ENCODE measurements around the gene INO80B.
"Not testable (repeated sequence)": the region's sequence is repeated elsewhere in the genome, so short reads cannot be mapped to it uniquely, and the experiment has no call there.

Gene INO80B

GRCh38 chr2:74440378-74441169 lies 14.3 kb upstream of the INO80B start:
- Histone ChIP-seq H3K27ac (ENCODE audit: low read depth, low read length) (peak overlapping the region; percentile 81), H3K4me1 (ENCODE audit: control insufficient read depth, insufficient read depth, low read length) (peaks cover 37% of the 10 kb centered on the region), H3K36me3 (ENCODE audit: control insufficient read depth, insufficient read depth, low read length) (peaks cover 5% of the 10 kb centered on the region; the same call in 1 of the 2 replicates), H3K4me3 (ENCODE audit: low read depth, low read length) (peak overlapping the region; percentile 77), H3K9ac (ENCODE audit: low read length) (peak overlapping the region; percentile 82), H3K27me3 (ENCODE audit: control insufficient read depth, insufficient read depth, low read length) (0 out of 2 replicates have a peak, but pooled peaks cover 5% of the 10 kb centered on the region), H3K9me3 (ENCODE audit: control insufficient read depth, insufficient read depth, low read depth, low read length) (no peaks in the 10 kb centered on the region)

GRCh38 chr2:74441170-74441689 lies 13.7 kb upstream of the INO80B start:
- Histone ChIP-seq H3K27me3 (ENCODE audit: control insufficient read depth, insufficient read depth, low read length) (0 out of 2 replicates have a peak, but pooled peaks cover 5% of the 10 kb centered on the region), H3K4me3 (ENCODE audit: low read depth, low read length) (peak overlapping the region; percentile 77)

GRCh38 chr2:74441690-74442482 lies 13.0 kb upstream of the INO80B start, which contains the start of gene RTKN:
TSS of gene RTKN (minus strand) at chr2:74441937. CDS start at chr2:74441816, 121 bp downstream.
- 0 out of 2 replicates have a peak, but pooled peaks cover 3% of the 10 kb centered on the region for H3K36me3 ChIP-seq (ENCODE audit: control insufficient read depth, insufficient read depth, low read length)
- 0 out of 2 replicates have a peak, but pooled peaks cover 5% of the 10 kb centered on the region for H3K27me3 ChIP-seq (ENCODE audit: control insufficient read depth, insufficient read depth, low read length)
- no peaks in the 10 kb centered on the region for H3K9me3 ChIP-seq (ENCODE audit: control insufficient read depth, insufficient read depth, low read depth, low read length)
- peak within 1 kb of the TSS; percentile 82 for H3K9ac ChIP-seq (ENCODE audit: low read length)
- H3K27ac ChIP-seq (ENCODE audit: low read depth, low read length), result peak within 1 kb of the TSS; percentile 81; the same call in 1 of the 2 replicates
- peak within 1 kb of the TSS; percentile 77 for H3K4me3 ChIP-seq (ENCODE audit: low read depth, low read length)
- H3K4me1 ChIP-seq (ENCODE audit: control insufficient read depth, insufficient read depth, low read length), result peaks cover 30% of the 10 kb centered on the region

More at GRCh38 chr2:74441170-74441689, 13.7 kb upstream of the INO80B start:
- Histone ChIP-seq H3K9ac (ENCODE audit: low read length) (peak overlapping the region; percentile 82), H3K27ac (ENCODE audit: low read depth, low read length) (peak overlapping the region; percentile 81; the same call in 1 of the 2 replicates), H3K4me1 (ENCODE audit: control insufficient read depth, insufficient read depth, low read length) (peaks cover 37% of the 10 kb centered on the region), H3K9me3 (ENCODE audit: control insufficient read depth, insufficient read depth, low read depth, low read length) (no peaks in the 10 kb centered on the region), H3K36me3 (ENCODE audit: control insufficient read depth, insufficient read depth, low read length) (0 out of 2 replicates have a peak, but pooled peaks cover 3% of the 10 kb centered on the region)

GRCh38 chr2:74442483-74443297 lies 12.2 kb upstream of the INO80B start:
- H3K36me3 ChIP-seq (ENCODE audit: control insufficient read depth, insufficient read depth, low read length); H3K27me3 ChIP-seq (ENCODE audit: control insufficient read depth, insufficient read depth, low read length); H3K9me3 ChIP-seq (ENCODE audit: control insufficient read depth, insufficient read depth, low read depth, low read length); H3K27ac ChIP-seq (ENCODE audit: low read depth, low read length): not testable (repeated sequence)
- H3K4me1 ChIP-seq (ENCODE audit: control insufficient read depth, insufficient read depth, low read length), result peaks cover 22% of the 10 kb centered on the region
- peak overlapping the region; percentile 77 for H3K4me3 ChIP-seq (ENCODE audit: low read depth, low read length)
- H3K9ac ChIP-seq (ENCODE audit: low read length), result peak overlapping the region; percentile 82

GRCh38 chr2:74444498-74445318 lies 10.2 kb upstream of the INO80B start:
- Histone ChIP-seq H3K27ac (ENCODE audit: low read depth, low read length) (no peak overlapping the region), H3K27me3 (ENCODE audit: control insufficient read depth, insufficient read depth, low read length) (0 out of 2 replicates have a peak, but pooled peaks cover 5% of the 10 kb centered on the region), H3K9ac (ENCODE audit: low read length) (no peak overlapping the region), H3K4me3 (ENCODE audit: low read depth, low read length) (no peak overlapping the region), H3K9me3 (ENCODE audit: control insufficient read depth, insufficient read depth, low read depth, low read length) (no peaks in the 10 kb centered on the region), H3K4me1 (ENCODE audit: control insufficient read depth, insufficient read depth, low read length) (peaks cover 2% of the 10 kb centered on the region; the same call in 1 of the 2 replicates), H3K36me3 (ENCODE audit: control insufficient read depth, insufficient read depth, low read length) (no peaks in the 10 kb centered on the region)

- Histone ChIP-seq H3K9ac (ENCODE audit: low read length) (no peak overlapping the region), H3K27ac (ENCODE audit: low read depth, low read length) (no peak overlapping the region), H3K36me3 (ENCODE audit: control insufficient read depth, insufficient read depth, low read length) (no peaks in the 10 kb centered on the region), H3K4me1 (ENCODE audit: control insufficient read depth, insufficient read depth, low read length) (peaks cover under 1% of the 10 kb centered on the region; the same call in 1 of the 2 replicates), H3K4me3 (ENCODE audit: low read depth, low read length) (no peak overlapping the region), H3K9me3 (ENCODE audit: control insufficient read depth, insufficient read depth, low read depth, low read length) (no peaks in the 10 kb centered on the region), H3K27me3 (ENCODE audit: control insufficient read depth, insufficient read depth, low read length) (0 out of 2 replicates have a peak, but pooled peaks cover 5% of the 10 kb centered on the region)
These were observed 7.5 kb upstream of the INO80B start for GRCh38 chr2:74447230-74447999.

- H3K4me1 ChIP-seq (ENCODE audit: control insufficient read depth, insufficient read depth, low read length), result peaks cover 5% of the 10 kb centered on the region; the same call in 1 of the 2 replicates
- H3K27ac ChIP-seq (ENCODE audit: low read depth, low read length), result no peak overlapping the region
- 0 out of 2 replicates have a peak, but pooled peaks cover 5% of the 10 kb centered on the region for H3K27me3 ChIP-seq (ENCODE audit: control insufficient read depth, insufficient read depth, low read length)
- no peaks in the 10 kb centered on the region for H3K36me3 ChIP-seq (ENCODE audit: control insufficient read depth, insufficient read depth, low read length)
- no peak overlapping the region for H3K9ac ChIP-seq (ENCODE audit: low read length)
- H3K9me3 ChIP-seq (ENCODE audit: control insufficient read depth, insufficient read depth, low read depth, low read length), result no peaks in the 10 kb centered on the region
- no peak overlapping the region for H3K4me3 ChIP-seq (ENCODE audit: low read depth, low read length)
These were observed 6.1 kb upstream of the INO80B start for GRCh38 chr2:74448771-74449170.

- Histone ChIP-seq H3K9me3 (ENCODE audit: control insufficient read depth, insufficient read depth, low read depth, low read length) (no peaks in the 10 kb centered on the region), H3K9ac (ENCODE audit: low read length) (no peak overlapping the region), H3K36me3 (ENCODE audit: control insufficient read depth, insufficient read depth, low read length) (no peaks in the 10 kb centered on the region), H3K4me1 (ENCODE audit: control insufficient read depth, insufficient read depth, low read length) (peaks cover 9% of the 10 kb centered on the region; the same call in 1 of the 2 replicates), H3K27me3 (ENCODE audit: control insufficient read depth, insufficient read depth, low read length) (no peaks in the 10 kb centered on the region), H3K4me3 (ENCODE audit: low read depth, low read length) (no peak overlapping the region), H3K27ac (ENCODE audit: low read depth, low read length) (no peak overlapping the region)
These were observed 4.2 kb upstream of the INO80B start for GRCh38 chr2:74450570-74451190.

GRCh38 chr2:74457129-74457548 lies 2.3 kb downstream of the INO80B start:
- Histone ChIP-seq H3K4me3 (ENCODE audit: low read depth, low read length) (peak overlapping the region; percentile 71), H3K36me3 (ENCODE audit: control insufficient read depth, insufficient read depth, low read length) (peaks cover 10% of the 10 kb centered on the region), H3K9me3 (ENCODE audit: control insufficient read depth, insufficient read depth, low read depth, low read length) (no peaks in the 10 kb centered on the region), H3K27me3 (ENCODE audit: control insufficient read depth, insufficient read depth, low read length) (no peaks in the 10 kb centered on the region), H3K4me1 (ENCODE audit: control insufficient read depth, insufficient read depth, low read length) (peaks cover 9% of the 10 kb centered on the region; the same call in 1 of the 2 replicates), H3K27ac (ENCODE audit: low read depth, low read length) (no peak overlapping the region), H3K9ac (ENCODE audit: low read length) (peak overlapping the region; percentile 41)

Measured in HUES6 (cell line).